ENCODE results near the gene MAP3K14. TPM values are rescaled to one million over a fixed set of nuclear protein-coding genes. Genes with fewer than 3 reads are reported as not detected.

MAP3K14 gene
- total RNA-seq, 2 experiments from 2014 or later = 31.6 to 31.9 TPM

DNA sequence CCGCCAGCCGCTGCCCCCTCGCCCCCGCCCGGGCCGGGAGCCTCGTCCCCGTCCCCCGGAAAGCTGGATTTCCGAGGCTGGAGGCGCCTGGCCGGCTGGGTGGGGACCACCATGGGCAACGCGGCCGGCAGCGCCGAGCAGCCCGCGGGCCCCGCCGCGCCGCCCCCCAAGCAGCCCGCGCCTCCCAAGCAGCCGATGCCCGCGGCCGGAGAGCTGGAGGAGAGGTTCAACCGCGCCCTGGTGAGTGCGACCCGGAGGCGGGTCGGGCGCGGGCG lies 94.9 kb downstream of the MAP3K14 start:
- no peaks in the 10 kb centered on the region for H3K27me3 Mint-ChIP-seq
- ChIA-PET CTCF (interaction anchor here (0.6 to 10.4 kb wide), 7 partner anchors 12 to 155 kb away, joined by 3 to 406 read pairs (median 43); partner anchors contain the start of genes ACBD4 and HEXIM1), POLR2A (interaction anchor here (0.6 to 21.2 kb wide), 6 partner anchors 17 to 90 kb away, joined by 3 to 399 read pairs (median 7); partner anchors contain the start of genes HEXIM1, HEXIM2 and MAP3K14)
- intact Hi-C loops (cut with micrococcal nuclease) = loop anchor here (5.0 kb wide), 2 partner anchors 40 to 95 kb away; partner anchors contain the start of genes MAP3K14 and SPATA32
- DNase-seq = no peak
- H3K4me3 Mint-ChIP-seq = peak overlapping the region; percentile 99
- no peak for ATAC-seq
- H3K27ac Mint-ChIP-seq = no peak overlapping the region
- H3K36me3 Mint-ChIP-seq (ENCODE audit: low read depth) = peaks cover 70% of the 10 kb centered on the region
- peaks cover 34% of the 10 kb centered on the region for H3K4me1 Mint-ChIP-seq (ENCODE audit: low read depth)
- no peaks in the 10 kb centered on the region for H3K9me3 Mint-ChIP-seq
- TF ChIP-seq, protein P1, sequence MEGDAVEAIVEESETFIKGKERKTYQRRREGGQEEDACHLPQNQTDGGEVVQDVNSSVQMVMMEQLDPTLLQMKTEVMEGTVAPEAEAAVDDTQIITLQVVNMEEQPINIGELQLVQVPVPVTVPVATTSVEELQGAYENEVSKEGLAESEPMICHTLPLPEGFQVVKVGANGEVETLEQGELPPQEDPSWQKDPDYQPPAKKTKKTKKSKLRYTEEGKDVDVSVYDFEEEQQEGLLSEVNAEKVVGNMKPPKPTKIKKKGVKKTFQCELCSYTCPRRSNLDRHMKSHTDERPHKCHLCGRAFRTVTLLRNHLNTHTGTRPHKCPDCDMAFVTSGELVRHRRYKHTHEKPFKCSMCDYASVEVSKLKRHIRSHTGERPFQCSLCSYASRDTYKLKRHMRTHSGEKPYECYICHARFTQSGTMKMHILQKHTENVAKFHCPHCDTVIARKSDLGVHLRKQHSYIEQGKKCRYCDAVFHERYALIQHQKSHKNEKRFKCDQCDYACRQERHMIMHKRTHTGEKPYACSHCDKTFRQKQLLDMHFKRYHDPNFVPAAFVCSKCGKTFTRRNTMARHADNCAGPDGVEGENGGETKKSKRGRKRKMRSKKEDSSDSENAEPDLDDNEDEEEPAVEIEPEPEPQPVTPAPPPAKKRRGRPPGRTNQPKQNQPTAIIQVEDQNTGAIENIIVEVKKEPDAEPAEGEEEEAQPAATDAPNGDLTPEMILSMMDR (IDR thresholded peaks at IDR 0.05) = no peak

DNA sequence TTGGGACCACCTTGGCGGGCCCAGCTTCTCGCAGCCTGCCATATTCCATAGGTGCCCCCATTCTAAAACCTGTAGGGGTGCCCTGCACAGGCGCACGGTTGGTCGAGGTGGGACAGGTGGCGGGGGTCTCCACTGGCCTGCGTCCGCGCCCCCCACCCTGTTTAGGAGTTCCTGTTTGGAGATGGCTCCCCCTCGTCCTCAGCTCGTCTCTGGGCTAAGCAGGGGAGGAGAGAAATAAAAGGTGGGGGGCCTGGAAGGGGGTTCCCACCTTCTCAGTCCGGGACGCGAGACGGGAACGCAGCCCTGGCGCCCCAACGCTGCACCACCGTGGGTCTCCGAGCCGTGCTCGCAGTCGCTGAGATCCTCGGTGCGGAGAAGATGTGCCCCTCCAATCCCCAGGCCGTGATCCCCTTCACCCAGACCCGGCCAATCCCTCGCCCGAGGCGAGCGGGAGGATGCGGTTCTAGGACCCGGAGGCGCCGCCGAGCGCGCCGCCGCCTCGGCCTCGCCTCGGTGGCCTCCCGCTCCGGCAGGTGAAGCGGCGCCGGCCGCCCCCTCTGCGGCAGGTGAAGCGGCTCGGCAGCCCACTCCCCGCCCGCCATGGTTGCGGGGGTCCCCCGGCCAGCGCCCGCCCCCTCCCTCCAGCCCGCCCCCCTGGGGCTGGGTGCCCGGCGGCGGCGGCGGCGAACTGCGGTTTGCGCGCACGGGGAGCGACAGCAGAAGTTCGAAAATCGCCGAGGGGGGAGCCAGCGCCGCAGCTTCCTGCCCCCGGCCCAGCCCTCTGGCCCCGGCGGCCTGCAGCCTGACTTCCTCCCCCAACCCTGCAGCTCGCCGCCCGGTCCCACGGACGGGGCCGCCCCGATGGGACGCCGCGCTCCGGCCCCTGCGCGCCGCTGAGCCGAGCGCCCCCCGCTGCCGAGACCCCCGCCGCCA lies 95.5 kb downstream of the MAP3K14 start, which contains the start of gene FMNL1:
Gene FMNL1 (plus strand): TSS at position 805 of the 933 bp plus-strand sequence. CDS start 240 bp downstream, outside the sequence.
- H3K4me1 Mint-ChIP-seq (ENCODE audit: low read depth) = peaks cover 33% of the 10 kb centered on the region
- H3K4me3 Mint-ChIP-seq = peak within 1 kb of the TSS; percentile 99
- H3K36me3 Mint-ChIP-seq (ENCODE audit: low read depth) = peaks cover 70% of the 10 kb centered on the region
- H3K27me3 Mint-ChIP-seq = no peaks in the 10 kb centered on the region
- peak within 1 kb of the TSS; percentile 99 for H3K27ac Mint-ChIP-seq
- ChIA-PET CTCF (interaction anchor here (0.6 to 10.4 kb wide), 15 partner anchors 13 to 166 kb away, joined by 3 to 406 read pairs (median 40); partner anchors contain the start of genes ACBD4, HEXIM1 and MAP3K14), POLR2A (interaction anchor here (0.6 to 21.2 kb wide), 7 partner anchors 17 to 91 kb away, joined by 3 to 399 read pairs (median 3); partner anchors contain the start of genes HEXIM1, HEXIM2 and MAP3K14)
- ATAC-seq (no peak), DNase-seq (peak; percentile 73)
- no peaks in the 10 kb centered on the region for H3K9me3 Mint-ChIP-seq
- TF ChIP-seq, protein P1 (IDR thresholded peaks at IDR 0.05) = no peak
- intact Hi-C loops (cut with micrococcal nuclease) = loop anchor here (5.0 kb wide), 2 partner anchors 41 to 96 kb away; partner anchors contain the start of genes MAP3K14 and SPATA32

DNA sequence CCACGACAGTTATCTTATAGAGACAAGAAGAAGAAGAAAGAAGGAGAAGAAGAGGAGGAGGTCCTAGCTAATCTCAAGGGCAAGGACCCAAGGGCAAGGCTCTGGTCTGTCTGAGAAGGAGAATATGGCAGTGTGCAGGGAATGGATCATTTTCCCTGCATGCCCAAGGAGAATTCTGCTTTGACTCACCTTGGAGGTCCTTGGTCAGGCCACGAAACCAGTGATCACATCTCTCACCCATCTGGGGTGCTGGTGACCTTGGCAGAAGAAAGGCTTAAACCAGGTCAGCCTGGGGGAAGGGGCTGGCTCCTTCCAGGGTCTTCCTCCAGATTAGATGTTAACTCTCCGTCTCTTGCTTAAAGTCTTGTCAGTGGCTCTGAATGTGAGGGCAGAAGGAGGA lies 96.7 kb downstream of the MAP3K14 start:
- intact Hi-C loops (cut with micrococcal nuclease) = loop anchor here (5.0 kb wide), 2 partner anchors 42 to 97 kb away; partner anchors contain the start of genes MAP3K14 and SPATA32
- peaks cover 27% of the 10 kb centered on the region for H3K4me1 Mint-ChIP-seq (ENCODE audit: low read depth)
- DNase-seq (no peak), ATAC-seq (no peak)
- no peaks in the 10 kb centered on the region for H3K27me3 Mint-ChIP-seq
- ChIA-PET CTCF (interaction anchor here (0.6 to 10.4 kb wide), 22 partner anchors 14 to 167 kb away, joined by 3 to 406 read pairs (median 18); partner anchors contain the start of genes ACBD4, HEXIM1, HEXIM2 and MAP3K14), POLR2A (interaction anchor here (1.2 to 21.2 kb wide), 5 partner anchors 19 to 92 kb away, joined by 3 to 399 read pairs (median 23); partner anchors contain the start of genes HEXIM1 and MAP3K14)
- H3K4me3 Mint-ChIP-seq = peak overlapping the region; percentile 94
- H3K27ac Mint-ChIP-seq = peak overlapping the region; percentile 53
- peaks cover 69% of the 10 kb centered on the region for H3K36me3 Mint-ChIP-seq (ENCODE audit: low read depth)
- TF ChIP-seq, protein P1 (IDR thresholded peaks at IDR 0.05) = no peak
- no peaks in the 10 kb centered on the region for H3K9me3 Mint-ChIP-seq

DNA sequence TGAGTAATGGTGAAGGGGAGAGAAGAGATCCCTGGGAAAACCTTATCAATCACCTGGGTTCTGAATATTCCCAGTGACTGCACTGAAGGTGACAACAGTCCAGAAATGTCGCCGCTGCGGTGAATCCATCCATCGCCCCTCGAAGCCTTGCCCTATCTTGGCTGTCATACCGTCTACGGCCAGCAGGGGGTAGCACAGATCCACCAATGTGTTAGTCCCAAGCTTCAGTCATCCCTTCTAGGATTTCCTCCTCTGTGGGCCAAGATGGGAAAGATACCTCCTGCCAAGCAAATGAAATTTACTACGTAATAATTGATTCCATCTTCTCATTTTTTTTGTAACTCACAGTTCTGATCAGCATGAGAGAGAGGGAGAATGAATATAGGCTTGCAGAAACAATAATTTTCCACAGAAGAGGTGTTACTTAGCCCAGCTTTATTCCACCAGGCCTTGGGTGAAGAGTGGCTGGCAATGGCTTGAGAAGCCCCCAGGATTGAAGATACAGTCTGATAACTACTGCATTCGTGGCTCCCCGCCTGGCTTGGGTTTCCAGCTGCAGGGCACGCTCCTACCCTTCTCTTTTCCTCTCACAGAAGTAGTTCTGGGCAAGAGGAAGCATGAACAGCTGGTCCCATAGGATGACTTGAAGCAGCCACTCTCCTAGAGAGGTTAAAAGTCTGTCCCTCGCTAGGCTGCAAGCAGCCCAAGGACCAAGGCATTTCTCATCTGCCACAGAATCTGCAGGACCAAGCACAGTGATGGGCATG lies 97.7 kb downstream of the MAP3K14 start:
- Mint-ChIP-seq H3K36me3 (ENCODE audit: low read depth) (peaks cover 64% of the 10 kb centered on the region), H3K27ac (peak overlapping the region; percentile 63), H3K9me3 (no peaks in the 10 kb centered on the region), H3K4me1 (ENCODE audit: low read depth) (peaks cover 26% of the 10 kb centered on the region), H3K4me3 (peak overlapping the region; percentile 94), H3K27me3 (no peaks in the 10 kb centered on the region)
- ChIA-PET CTCF (interaction anchor here (0.6 to 10.4 kb wide), 47 partner anchors 8 to 222 kb away, joined by 3 to 406 read pairs (median 5); partner anchors contain the start of genes ACBD4, HEXIM1, HEXIM2 and MAP3K14), POLR2A (interaction anchor here (0.7 to 21.2 kb wide), 10 partner anchors 13 to 169 kb away, joined by 3 to 399 read pairs (median 4); partner anchors contain the start of genes HEXIM1 and MAP3K14)
- TF ChIP-seq, protein P1 (IDR thresholded peaks at IDR 0.05) = peak; percentile 99
- intact Hi-C loops (cut with micrococcal nuclease) = loop anchor here (1.0 to 5.0 kb wide), 2 partner anchors 16 to 168 kb away; no protein-coding TSS in a partner anchor
- DNase-seq (peak; percentile 94), ATAC-seq (peak; percentile 12)

Other genes with a start within 250 kb of the MAP3K14 start
- 1 to 10 TPM; 3.9 to 6.6 TPM for gene PLCD3, start 184.5 kb downstream of the MAP3K14 start, total RNA-seq
- gene ACBD4, start 181.3 kb downstream of the MAP3K14 start, total RNA-seq = 10 to 100 TPM; 12.4 to 12.6 TPM
- 10 to 100 TPM; 22.6 to 23.5 TPM for gene HEXIM1, start 168.5 kb downstream of the MAP3K14 start, total RNA-seq
- gene HEXIM2, start 155.1 kb downstream of the MAP3K14 start, total RNA-seq = 1 to 10 TPM; 4.1 to 4.2 TPM
- 100 to 1,000 TPM; 285 to 298 TPM for gene FMNL1, start 95.1 kb downstream of the MAP3K14 start, total RNA-seq
- under 1 TPM; 0.27 to 0.63 TPM for gene SPATA32, start 54.9 kb downstream of the MAP3K14 start, total RNA-seq
- gene ARHGAP27, start 115.8 kb upstream of the MAP3K14 start, total RNA-seq = 10 to 100 TPM; 37.8 to 40.9 TPM
- 10 to 100 TPM; 18.8 to 20.0 TPM for gene PLEKHM1, start 173.7 kb upstream of the MAP3K14 start, total RNA-seq